BE2C (cell line): ENCODE data around the gene TRERF1.

Source experiments
- DNase-seq: peaks from one replicate; pipeline ENCODE4 v3.0.0-alpha.2; 2020
- H3K27me3 ChIP-seq: fragments of 250-450 bp; sonication (Bioruptor Pico); 2 replicates; pipeline ENCODE4 v1.5.1; 2020; ENCODE audit warnings: mild to moderate bottlenecking
- H3K36me3 ChIP-seq: fragments of 250-450 bp; sonication (Bioruptor Pico); 2 replicates; pipeline ENCODE4 v1.5.1; 2020; ENCODE audit warnings: mild to moderate bottlenecking
- H3K4me1 ChIP-seq: fragments of 250-450 bp; sonication (Bioruptor Pico); 2 replicates; pipeline ENCODE4 v1.5.1; 2020
- H3K4me3 ChIP-seq: 2 replicates; pipeline ENCODE4 v1.5.1; 2011; ENCODE audit warnings: low read depth, low read length
- H3K9me3 ChIP-seq: fragments of 250-450 bp; sonication (Bioruptor Pico); 2 replicates; pipeline ENCODE4 v1.5.1; 2020
- TF ChIP-seq, protein P1 (sequence below): IDR thresholded peaks from 2 replicates; pipeline ENCODE4 v1.5.1; 2012; ENCODE audit warnings: mild to moderate bottlenecking, low read depth, low read length

The TRERF1 gene

DNA sequence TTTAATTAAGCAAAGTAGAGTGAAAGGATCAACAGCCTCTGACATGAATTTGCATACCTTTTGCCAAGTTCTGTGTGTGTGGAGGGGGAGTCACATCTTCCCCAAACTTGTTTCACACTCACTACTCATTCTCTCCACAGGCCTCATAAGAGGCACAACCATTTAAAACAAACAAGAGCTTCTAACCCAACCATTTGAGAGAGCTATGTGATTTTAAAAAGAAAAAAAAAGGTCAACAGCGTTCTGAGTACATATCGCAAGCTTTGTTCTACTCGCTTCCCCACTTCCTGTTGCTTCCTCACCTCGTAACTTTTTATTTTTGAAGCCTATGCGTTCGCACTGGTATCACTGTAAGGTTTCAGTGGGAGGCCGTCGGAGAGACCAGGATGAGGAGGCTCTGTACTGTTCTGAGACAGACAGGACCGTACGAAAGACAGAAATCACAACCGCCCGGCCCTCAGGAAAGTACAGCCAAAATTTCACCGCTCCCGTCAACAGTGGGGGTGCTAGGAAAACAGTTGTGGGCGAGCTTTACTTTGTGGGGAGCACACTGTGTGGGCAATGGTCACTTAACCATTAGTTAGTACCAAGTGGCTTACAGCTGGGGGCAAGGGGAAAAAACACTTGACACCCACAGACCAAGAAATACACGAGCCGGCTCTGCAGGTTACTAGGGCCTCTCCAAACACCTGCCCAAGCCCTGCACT is 61.3 kb downstream of the TRERF1 start:
- TF ChIP-seq, protein P1, sequence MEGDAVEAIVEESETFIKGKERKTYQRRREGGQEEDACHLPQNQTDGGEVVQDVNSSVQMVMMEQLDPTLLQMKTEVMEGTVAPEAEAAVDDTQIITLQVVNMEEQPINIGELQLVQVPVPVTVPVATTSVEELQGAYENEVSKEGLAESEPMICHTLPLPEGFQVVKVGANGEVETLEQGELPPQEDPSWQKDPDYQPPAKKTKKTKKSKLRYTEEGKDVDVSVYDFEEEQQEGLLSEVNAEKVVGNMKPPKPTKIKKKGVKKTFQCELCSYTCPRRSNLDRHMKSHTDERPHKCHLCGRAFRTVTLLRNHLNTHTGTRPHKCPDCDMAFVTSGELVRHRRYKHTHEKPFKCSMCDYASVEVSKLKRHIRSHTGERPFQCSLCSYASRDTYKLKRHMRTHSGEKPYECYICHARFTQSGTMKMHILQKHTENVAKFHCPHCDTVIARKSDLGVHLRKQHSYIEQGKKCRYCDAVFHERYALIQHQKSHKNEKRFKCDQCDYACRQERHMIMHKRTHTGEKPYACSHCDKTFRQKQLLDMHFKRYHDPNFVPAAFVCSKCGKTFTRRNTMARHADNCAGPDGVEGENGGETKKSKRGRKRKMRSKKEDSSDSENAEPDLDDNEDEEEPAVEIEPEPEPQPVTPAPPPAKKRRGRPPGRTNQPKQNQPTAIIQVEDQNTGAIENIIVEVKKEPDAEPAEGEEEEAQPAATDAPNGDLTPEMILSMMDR: no peak
- no peaks in the 10 kb centered on the region for H3K9me3 ChIP-seq
- H3K4me3 ChIP-seq: no peak overlapping the region
- no peaks in the 10 kb centered on the region for H3K36me3 ChIP-seq
- no peaks in the 10 kb centered on the region for H3K27me3 ChIP-seq
- no peaks in the 10 kb centered on the region for H3K4me1 ChIP-seq
- no peak for DNase-seq

DNA sequence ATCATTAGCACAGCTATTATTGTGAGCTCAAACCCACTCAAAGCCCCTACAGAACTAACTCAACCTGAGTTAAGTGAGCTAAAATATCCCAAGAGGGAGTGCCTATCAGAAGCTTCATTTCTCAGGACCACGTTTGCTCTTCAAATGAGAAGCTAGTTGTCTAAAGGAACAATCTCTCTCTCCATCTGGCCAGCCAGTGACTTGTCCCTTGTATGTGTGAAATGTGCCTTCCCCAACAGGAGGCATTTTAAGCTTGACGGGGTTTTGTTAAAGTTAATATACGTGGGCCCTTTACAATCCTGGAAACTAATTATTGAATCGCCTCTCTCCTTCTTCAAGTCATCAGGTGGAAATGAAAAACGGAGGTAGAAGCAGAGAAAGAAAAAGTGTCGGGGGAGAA is 62.0 kb downstream of the TRERF1 start:
- H3K9me3 ChIP-seq: no peaks in the 10 kb centered on the region
- no peaks in the 10 kb centered on the region for H3K27me3 ChIP-seq
- H3K4me3 ChIP-seq: no peak overlapping the region
- no peaks in the 10 kb centered on the region for H3K4me1 ChIP-seq
- TF ChIP-seq, protein P1: no peak
- DNase-seq: no peak
- no peaks in the 10 kb centered on the region for H3K36me3 ChIP-seq

DNA sequence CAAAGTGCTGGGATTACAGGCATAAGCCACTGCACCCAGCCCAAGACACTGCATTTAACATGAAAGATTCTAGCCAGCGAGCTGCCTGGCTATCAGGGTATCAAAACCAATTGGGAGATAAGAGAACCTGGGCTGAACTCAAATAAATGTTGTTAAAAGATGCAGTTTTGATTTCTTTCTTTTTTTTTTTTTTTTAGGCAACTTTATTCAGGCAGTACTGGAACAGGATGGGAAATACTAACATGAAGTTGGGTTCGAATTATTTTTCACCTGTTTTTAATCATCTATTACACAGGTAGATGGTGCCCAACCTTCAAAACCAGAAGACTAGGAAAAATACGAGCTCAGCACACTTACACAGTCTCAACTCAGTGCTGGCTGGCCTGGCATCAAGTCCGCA is 63.7 kb downstream of the TRERF1 start:
- no peaks in the 10 kb centered on the region for H3K27me3 ChIP-seq
- no peaks in the 10 kb centered on the region for H3K9me3 ChIP-seq
- no peak overlapping the region for H3K4me3 ChIP-seq
- TF ChIP-seq, protein P1: no peak
- H3K36me3 ChIP-seq: no peaks in the 10 kb centered on the region
- no peak for DNase-seq
- no peaks in the 10 kb centered on the region for H3K4me1 ChIP-seq

DNA sequence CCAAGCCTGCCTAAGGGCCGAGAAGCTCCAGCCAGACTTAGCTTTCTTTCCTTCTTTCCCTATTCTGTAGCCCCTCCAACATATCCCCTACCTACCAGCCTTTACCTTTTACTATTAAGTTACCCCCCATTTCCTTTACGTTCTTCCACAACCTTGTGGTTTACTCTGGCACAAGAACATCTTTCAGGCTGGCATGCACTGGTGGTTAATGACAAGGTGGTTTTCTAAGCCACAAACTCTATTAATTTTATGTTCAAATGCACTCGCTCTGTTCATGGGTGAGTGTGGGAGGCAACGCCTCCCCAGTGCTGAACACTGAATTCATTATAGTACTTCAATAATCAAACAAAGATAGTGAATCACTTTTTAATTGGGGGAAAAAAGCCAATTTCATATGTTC is 64.4 kb downstream of the TRERF1 start:
- H3K9me3 ChIP-seq: no peaks in the 10 kb centered on the region
- H3K36me3 ChIP-seq: no peaks in the 10 kb centered on the region
- H3K27me3 ChIP-seq: no peaks in the 10 kb centered on the region
- H3K4me1 ChIP-seq: no peaks in the 10 kb centered on the region
- DNase-seq: no peak
- H3K4me3 ChIP-seq: no peak overlapping the region
- TF ChIP-seq, protein P1: no peak

DNA sequence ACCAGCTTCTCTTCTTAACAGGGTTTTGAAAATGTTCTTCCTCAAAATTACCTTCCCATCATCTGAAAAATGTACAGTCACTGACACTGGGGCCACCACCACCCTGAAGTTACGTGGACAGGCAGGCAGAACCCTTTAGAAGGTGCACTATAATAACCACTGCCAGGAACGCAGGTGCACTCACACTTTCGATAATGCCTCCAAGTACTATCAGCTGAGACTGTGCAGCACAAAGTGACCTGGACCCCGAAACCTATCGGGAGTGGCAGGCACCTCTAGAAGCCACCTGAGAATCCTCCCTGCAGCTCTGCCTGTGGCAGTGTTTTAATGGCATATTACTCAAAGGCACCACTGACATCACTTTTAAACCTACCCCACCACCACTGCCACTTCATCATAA is 66.4 kb downstream of the TRERF1 start:
- no peak overlapping the region for H3K4me3 ChIP-seq
- H3K9me3 ChIP-seq: no peaks in the 10 kb centered on the region
- DNase-seq: no peak
- TF ChIP-seq, protein P1: no peak
- no peaks in the 10 kb centered on the region for H3K36me3 ChIP-seq
- H3K27me3 ChIP-seq: no peaks in the 10 kb centered on the region
- H3K4me1 ChIP-seq: no peaks in the 10 kb centered on the region

DNA sequence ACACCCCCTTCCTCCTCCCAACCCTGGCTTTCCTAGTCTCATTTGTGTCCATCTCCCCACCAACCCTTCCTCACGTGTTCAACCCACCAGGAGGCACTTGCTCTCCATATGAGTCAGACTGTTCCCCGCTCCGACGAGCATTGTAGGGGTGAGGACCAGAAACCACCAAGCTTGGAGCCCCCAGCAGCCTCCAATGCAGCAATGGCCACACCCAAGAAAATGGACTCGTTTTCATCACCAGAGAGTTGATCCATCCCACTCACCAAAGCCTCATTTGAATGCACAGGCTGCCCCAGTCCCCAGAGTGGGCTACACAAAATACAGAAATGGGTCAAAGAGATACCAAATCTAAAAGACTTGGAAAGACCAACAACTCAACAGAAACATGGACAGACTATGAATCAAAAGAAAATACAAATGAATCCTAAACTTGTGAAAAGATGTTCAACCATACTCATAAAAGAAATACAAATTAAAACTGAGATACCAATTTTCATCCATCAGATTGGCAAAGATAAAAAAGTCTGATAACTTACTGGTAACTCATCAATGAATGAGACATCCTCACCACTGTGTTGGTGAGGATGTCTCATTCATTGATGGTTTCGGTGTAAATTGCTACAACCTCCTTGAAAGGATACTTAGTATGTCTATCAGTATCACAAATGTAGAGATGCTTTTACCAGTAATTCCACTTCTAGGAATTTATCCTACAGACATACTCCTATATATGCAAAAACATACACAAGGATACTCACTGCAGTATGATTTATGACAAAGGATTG is 68.1 kb downstream of the TRERF1 start:
- no peak overlapping the region for H3K4me3 ChIP-seq
- no peaks in the 10 kb centered on the region for H3K27me3 ChIP-seq
- H3K9me3 ChIP-seq: no peaks in the 10 kb centered on the region
- no peaks in the 10 kb centered on the region for H3K36me3 ChIP-seq
- TF ChIP-seq, protein P1: no peak
- DNase-seq: no peak
- H3K4me1 ChIP-seq: no peaks in the 10 kb centered on the region
